ENCODE results near the gene SPAG16.
"Not testable (repeated sequence)": the region's sequence is repeated elsewhere in the genome, so short reads cannot be mapped to it uniquely, and the experiment has no call there.

SPAG16 gene

DNA sequence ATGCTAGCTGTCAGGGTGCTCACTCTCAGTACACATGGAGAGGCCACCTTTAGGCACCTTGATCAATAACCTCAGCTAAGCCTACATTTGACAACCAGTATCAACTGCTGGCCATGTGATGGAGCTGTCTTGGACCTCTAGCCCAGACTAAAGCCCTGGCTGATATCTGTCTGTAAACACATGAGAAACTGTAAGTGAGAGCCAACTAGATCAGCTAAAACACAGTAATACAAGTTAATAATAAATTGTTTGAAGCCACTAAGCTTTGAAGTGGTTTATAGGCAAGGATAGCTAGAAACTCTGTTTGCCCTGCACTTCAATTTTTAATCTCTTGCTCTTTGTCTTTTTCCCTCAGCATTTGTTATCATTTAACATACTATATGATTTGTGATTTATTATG is 407.1 kb downstream of the SPAG16 start:
- DNase-seq (ENCODE audit: low read depth, low spot score) = no peak

DNA sequence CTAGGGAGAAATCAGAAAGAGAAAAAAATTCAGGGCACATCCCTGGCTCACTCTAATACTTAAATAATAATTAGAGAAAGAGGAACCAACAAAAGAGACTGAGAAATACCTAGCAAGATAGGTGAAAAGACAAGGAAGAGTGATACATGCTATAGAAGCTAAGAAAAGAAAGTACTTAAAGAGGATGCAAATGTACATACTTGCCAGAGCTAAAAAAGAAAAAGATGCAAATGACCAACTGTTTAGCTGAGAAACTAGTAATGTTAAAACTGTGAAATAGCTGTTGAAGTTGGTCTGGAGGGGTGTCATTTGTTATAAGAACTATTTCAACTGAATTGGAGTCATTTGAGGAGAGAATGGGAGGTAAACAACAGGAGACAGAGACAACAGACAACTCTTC is 412.2 kb downstream of the SPAG16 start:
- no peak for DNase-seq (ENCODE audit: low read depth, low spot score)

DNA sequence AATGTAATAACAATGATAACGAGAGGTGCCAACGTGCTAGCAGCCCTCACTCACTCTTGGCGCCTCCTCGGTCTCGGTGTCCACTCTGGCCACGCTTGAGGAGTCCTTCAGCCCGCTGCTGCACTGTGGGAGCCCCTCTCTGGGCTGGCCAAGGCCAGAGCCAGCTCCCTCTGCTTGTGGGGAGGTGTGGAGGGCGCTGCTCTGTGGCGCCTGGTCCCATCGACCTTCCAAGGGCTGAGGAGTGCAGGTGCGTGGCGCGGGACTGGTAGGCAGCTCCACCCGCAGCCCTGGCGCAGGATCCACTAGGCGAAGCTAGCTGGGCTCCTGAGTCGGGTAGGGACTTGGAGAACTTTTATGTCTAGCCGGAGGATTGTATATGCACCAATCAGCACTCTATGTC is 417.1 kb downstream of the SPAG16 start:
- not testable (repeated sequence) for DNase-seq (ENCODE audit: low read depth, low spot score)

DNA sequence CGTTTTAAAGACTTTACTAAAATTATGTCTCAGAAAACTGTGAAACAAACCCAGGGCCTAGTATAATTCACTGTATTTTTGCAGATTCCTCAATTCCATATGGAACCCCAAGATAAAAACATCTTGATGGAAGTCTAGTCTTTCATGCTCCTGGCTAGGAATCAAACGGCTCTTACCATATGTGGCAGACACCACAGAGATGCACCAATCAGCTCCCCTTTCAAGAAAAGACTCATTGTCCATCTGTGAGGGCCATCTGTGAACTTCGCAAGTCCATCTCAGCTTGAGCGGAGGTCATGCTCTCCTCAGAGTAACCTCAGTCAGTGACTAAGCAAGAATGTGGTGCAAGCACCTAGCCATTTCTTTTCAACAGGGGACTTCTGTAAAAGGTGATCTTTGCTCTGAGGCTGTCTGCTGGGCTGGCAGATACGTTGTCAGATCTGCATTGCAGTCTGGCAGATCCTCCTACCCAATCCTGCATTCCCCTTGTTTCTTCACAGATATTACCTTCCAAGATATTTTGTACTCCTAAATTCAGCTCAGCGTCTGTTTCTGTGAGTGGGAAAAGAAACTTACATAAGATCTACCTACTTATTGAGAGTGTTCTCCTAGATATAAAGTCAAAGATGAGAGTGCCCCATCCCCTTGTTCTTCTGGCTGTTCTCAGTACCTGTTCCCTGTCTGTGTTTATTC is 419.3 kb downstream of the SPAG16 start:
- DNase-seq (ENCODE audit: low read depth, low spot score) = no peak

GRCh38 chr2:213710164-213710563 is 425.9 kb downstream of the SPAG16 start:
- no peak for DNase-seq (ENCODE audit: low read depth, low spot score)

DNA sequence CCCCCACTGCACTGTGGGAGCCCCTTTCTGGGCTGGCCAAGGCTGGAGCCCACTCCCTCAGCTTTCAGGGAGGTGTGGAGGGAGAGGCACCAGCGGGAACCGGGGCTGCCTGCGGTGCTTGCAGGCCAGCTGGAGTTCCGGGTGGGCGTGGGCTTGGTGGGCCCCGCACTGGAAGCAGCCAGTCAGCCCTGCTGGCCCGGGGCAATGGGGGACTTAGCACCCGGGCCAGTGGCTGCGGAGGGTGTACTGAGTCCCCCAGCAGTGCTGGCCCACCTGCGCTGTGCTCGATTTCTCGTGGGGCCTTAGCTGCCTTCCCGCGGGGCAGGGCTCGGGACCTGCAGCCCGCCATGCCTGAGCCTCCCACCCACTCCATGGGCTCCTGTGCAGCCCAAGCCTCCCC is 434.1 kb downstream of the SPAG16 start:
- not testable (repeated sequence) for DNase-seq (ENCODE audit: low read depth, low spot score)

DNA sequence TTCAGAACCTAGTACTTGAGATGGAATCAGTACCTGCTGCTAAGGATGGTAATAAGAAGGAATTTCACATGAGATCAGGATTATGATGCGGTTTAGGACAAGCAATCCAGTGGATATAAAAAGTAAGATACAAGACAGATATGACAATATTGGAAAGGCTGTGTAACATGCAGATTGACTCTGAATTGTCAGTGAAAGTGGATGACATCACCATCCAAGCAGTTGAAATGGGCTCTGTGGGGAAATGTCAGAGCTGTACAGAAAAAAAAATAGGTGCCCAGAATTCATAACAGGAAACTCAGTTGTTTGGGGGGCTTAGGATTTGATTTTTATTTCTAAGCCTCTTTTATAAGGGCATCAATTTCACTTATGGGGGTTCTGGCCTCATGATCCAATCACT is 438.3 kb downstream of the SPAG16 start:
- DNase-seq (ENCODE audit: low read depth, low spot score) = no peak

- DNase-seq (ENCODE audit: low read depth, low spot score) = no peak
These were observed 438.8 kb downstream of the SPAG16 start for GRCh38 chr2:213723041-213723560.

DNA sequence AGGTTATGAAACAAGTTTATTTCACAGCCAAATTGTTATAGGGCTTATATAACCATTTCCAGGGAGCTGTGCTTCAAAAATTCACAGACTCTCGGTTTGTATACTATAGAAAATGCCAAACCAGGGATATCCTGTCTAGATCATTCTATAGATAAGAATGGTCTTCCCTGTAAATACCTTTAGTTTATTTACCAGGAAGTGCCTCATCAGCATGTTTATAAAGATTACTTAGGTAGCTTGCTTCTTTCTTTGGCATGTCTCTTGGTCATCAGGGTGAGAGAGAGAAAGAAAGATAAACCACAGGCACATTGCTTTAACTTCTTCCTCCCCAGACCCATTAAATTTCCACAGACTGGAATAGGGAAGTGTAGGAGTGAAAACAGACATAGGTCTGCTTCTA is 439.4 kb downstream of the SPAG16 start:
- no peak for DNase-seq (ENCODE audit: low read depth, low spot score)

GRCh38 chr2:213726101-213726500 is 441.8 kb downstream of the SPAG16 start:
- no peak for DNase-seq (ENCODE audit: low read depth, low spot score)

DNA sequence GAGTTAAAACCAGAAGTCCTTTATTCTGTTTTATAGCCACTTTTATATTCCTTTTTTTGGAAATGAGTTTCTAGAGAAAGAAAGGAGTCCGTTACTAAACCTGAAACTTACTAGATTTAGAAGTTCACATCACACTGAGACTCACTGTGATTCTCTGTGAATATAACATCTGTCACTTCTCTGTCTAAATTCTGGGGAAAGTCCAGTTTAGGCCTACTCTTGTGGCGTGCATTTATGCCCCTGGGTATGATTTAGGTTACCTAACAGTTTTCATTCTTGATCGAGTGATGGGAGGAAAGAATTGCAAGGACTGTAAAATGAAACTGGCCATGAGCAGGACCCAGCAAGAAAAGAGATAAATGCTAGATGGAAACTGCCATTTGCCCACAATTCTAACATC is 449.6 kb downstream of the SPAG16 start:
- no peak for DNase-seq (ENCODE audit: low read depth, low spot score)

- no peak for DNase-seq (ENCODE audit: low read depth, low spot score)
These were observed 456.2 kb downstream of the SPAG16 start for GRCh38 chr2:213740453-213740852.

DNA sequence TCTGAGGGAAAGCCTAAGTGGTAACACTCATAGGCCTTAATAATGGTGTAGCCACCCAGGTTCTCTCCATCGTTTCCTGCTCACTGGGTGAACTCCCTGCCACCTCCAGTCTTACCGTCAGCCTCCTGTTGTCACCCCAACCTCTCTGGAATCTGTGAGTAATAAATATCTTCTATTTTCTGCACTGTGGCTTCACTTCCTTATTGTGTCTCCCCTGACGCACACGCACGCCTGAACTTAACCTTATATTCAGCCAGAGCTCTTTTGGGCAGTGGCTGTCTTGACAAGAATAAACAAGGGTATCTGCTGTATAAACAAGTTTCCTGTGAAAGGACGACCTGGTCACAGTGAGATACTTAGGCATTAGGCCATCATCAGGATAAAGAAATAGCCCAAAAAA is 467.2 kb downstream of the SPAG16 start:
- DNase-seq (ENCODE audit: low read depth, low spot score) = no peak

- no peak for DNase-seq (ENCODE audit: low read depth, low spot score)
These were observed 468.3 kb downstream of the SPAG16 start for GRCh38 chr2:213752575-213752974.

DNA sequence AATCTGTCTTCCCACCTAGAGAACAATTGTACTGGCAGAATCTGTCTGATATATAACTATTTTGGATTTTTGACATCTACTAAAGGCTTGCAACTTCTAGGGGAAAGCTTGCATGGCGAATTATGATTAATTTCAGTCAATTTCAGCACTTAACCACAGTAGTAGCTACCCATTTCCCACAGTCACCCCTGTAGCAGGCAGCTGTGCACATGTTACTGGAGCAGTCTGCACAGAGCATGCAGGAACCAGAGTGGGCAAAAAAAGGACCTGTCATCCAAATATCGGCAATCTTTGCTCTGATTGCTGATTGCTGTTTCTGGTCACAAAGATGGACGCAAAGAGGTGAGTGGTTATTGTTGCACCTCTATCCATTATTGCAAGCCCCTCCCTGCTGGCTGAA is 473.3 kb downstream of the SPAG16 start:
- no peak for DNase-seq (ENCODE audit: low read depth, low spot score)

GRCh38 chr2:213763354-213763753 is 479.1 kb downstream of the SPAG16 start:
- no peak for DNase-seq (ENCODE audit: low read depth, low spot score)

- DNase-seq (ENCODE audit: low read depth, low spot score) = no peak
These were observed 479.7 kb downstream of the SPAG16 start for GRCh38 chr2:213763963-213764362.

DNA sequence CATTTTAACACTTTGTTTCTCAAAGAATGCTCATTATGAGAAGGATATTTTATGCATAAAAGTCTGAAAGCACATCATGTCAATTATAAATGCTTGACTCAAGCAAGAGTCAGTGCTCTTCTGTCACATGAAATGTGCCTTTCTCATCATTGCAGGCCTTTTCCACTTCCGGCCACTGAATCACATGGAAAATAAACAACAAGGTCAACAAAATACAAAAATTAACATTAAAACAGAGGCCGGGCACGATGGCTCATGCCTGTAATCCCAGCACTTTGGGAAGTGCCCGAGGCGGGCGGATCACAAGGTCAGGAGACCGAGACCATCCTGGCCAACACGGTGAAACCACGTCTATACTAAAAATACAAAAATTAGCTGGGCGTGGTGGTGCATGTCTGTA is 480.6 kb downstream of the SPAG16 start:
- DNase-seq (ENCODE audit: low read depth, low spot score) = no peak

DNA sequence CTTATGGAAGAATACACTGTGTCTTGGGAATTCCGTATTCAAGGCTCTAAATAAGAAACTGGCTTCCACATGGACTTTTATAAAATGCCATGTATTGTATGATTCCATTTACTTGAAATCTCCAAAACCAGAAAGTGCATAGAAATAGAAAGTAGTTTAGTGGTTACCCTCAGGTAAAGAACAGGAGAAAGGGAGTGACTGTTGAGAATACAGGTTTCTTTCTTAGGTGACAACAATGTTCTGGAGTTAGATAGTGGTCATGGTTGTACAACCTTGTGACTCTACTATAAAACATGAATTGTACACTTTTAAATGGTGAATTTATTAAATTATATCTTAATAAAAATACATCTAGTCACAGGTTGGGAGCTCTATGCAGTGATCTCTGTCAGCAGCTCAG is 481.8 kb downstream of the SPAG16 start:
- DNase-seq (ENCODE audit: low read depth, low spot score) = no peak

DNA sequence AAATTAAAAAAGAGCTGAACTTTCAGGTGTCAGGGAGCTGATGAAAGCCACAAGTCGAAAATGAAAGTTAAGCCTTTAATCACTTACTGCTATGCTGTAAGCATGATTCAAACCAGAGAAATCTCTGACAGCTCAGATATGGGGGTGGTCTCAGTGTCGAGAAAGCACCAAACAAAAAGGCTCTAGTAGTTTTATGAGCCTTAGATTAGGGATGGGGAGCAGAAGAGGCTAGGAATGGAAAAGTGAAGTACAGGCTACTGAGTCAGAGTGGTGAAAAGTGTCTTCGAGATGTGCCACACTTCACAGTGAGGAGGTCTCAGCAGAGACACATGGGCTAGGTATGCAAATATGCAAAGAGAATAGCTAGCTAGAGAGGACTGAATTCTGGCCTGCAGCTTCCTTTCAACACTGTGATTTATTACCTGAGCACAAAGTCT is 482.2 kb downstream of the SPAG16 start:
- no peak for DNase-seq (ENCODE audit: low read depth, low spot score)

DNA sequence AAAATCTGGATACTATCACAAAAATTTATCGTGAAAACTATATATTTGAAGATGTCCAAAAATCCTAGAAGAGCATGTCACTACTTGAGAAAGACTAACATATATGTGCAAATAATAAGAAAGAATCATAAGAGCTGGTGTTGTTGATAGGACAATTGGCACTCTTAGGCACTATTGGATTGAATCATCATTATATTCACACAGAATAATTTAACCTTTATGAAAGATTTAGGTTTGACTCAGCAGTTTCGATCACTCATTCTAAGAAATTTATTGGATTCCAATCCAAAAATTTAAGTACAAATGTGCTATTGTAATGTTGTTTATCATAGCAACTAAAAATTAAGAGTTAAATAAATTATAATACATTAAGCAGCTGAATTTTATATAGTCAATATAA is 503.6 kb downstream of the SPAG16 start:
- DNase-seq (ENCODE audit: low read depth, low spot score) = no peak

DNA sequence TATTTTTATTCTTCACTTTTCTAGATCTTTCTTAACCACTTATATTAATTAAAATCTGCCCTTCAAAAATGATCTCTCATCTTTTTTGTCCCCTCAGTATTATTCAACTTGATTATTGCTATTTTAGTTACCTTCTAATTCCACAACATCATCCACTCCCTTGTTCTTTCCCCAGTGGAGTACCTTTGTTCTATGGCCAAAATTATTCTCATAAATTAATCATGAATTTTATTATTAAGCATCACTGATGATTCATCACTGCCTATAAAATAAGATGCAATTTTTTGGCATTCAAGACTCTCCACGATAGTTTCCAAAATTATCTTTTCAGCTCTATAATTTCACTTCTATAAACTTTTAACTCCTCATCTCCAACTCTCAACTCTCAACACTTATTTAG is 505.7 kb downstream of the SPAG16 start:
- no peak for DNase-seq (ENCODE audit: low read depth, low spot score)

GRCh38 chr2:213792045-213792444 is 507.8 kb downstream of the SPAG16 start:
- no peak for DNase-seq (ENCODE audit: low read depth, low spot score)

All from iPS DF 19.7 (cell line).